HG03064 (cell line): ENCODE data around the gene PSMC5.
A peak's percentile ranks its signal among the peaks of the same experiment; 100 is the strongest.
"Not testable (repeated sequence)": the region's sequence is repeated elsewhere in the genome, so short reads cannot be mapped to it uniquely, and the experiment has no call there.

ENCODE experiments used
- ATAC-seq: cut with Tn5 transposase; IDR thresholded peaks from one replicate; pipeline ENCODE4 v1.9.1; 2021; ENCODE audit warnings: low read depth; ENCODE audit not compliant: unreplicated experiment

PSMC5 gene

GRCh38 chr17:63827002-63827800 is at the start of gene PSMC5, which contains the start of gene FTSJ3:
TSS of gene PSMC5 (plus strand) at chr17:63827431. CDS start at chr17:63827491, 60 bp downstream.
TSS of gene FTSJ3 (minus strand) at chr17:63827663. CDS start at chr17:63826902, 761 bp downstream.
- ATAC-seq = peak; percentile 80

- ATAC-seq = no peak
Measured at GRCh38 chr17:63780507-63780906, 46.7 kb upstream of the PSMC5 start.

- ATAC-seq = no peak
Measured at GRCh38 chr17:63780928-63781327, 46.3 kb upstream of the PSMC5 start.

GRCh38 chr17:63783522-63783921 is 43.7 kb upstream of the PSMC5 start:
- ATAC-seq = no peak

- no peak for ATAC-seq
Measured at GRCh38 chr17:63785556-63785955, 41.7 kb upstream of the PSMC5 start.

- no peak for ATAC-seq
Measured at GRCh38 chr17:63786117-63786516, 41.1 kb upstream of the PSMC5 start.

GRCh38 chr17:63786971-63787711 is 40.1 kb upstream of the PSMC5 start:
- ATAC-seq = no peak

GRCh38 chr17:63790057-63790456 is 37.2 kb upstream of the PSMC5 start:
- no peak for ATAC-seq

GRCh38 chr17:63792055-63792729 is 35.0 kb upstream of the PSMC5 start:
- no peak for ATAC-seq

- not testable (repeated sequence) for ATAC-seq
Measured at GRCh38 chr17:63796375-63796774, 30.9 kb upstream of the PSMC5 start.

GRCh38 chr17:63798572-63799106 is 28.6 kb upstream of the PSMC5 start:
- no peak for ATAC-seq

GRCh38 chr17:63800783-63801182 is 26.4 kb upstream of the PSMC5 start:
- ATAC-seq = no peak

- no peak for ATAC-seq
Measured at GRCh38 chr17:63804328-63804727, 22.9 kb upstream of the PSMC5 start.

- ATAC-seq = no peak
Measured at GRCh38 chr17:63805591-63805990, 21.6 kb upstream of the PSMC5 start.

- no peak for ATAC-seq
Measured at GRCh38 chr17:63809970-63810369, 17.3 kb upstream of the PSMC5 start.

GRCh38 chr17:63816123-63816522 is 11.1 kb upstream of the PSMC5 start:
- no peak for ATAC-seq

- ATAC-seq = no peak
Measured at GRCh38 chr17:63816669-63817068, 10.6 kb upstream of the PSMC5 start.

GRCh38 chr17:63817736-63818385 is 9.4 kb upstream of the PSMC5 start:
- ATAC-seq = no peak

- no peak for ATAC-seq
Measured at GRCh38 chr17:63819131-63819530, 8.1 kb upstream of the PSMC5 start.
